HFF-Myc (cell line): ENCODE measurements around the gene NRROS.

ENCODE experiments used
- DNase-seq: peaks from one replicate; pipeline ENCODE4 v3.0.0-alpha.2; 2011; ENCODE audit warnings: low read depth; ENCODE audit errors: extremely low read depth
- H3K4me3 ChIP-seq: replicated peaks from 2 replicates; pipeline ENCODE4 v1.5.1; 2011; ENCODE audit warnings: low read depth, mild to moderate bottlenecking, control low read depth, low read length
- TF ChIP-seq, protein P1 (sequence below): IDR thresholded peaks from 2 replicates; pipeline ENCODE4 v1.5.1; 2012; ENCODE audit warnings: mild to moderate bottlenecking, low read depth, low read length, control low read depth; ENCODE audit errors: missing control alignments

The NRROS gene

DNA sequence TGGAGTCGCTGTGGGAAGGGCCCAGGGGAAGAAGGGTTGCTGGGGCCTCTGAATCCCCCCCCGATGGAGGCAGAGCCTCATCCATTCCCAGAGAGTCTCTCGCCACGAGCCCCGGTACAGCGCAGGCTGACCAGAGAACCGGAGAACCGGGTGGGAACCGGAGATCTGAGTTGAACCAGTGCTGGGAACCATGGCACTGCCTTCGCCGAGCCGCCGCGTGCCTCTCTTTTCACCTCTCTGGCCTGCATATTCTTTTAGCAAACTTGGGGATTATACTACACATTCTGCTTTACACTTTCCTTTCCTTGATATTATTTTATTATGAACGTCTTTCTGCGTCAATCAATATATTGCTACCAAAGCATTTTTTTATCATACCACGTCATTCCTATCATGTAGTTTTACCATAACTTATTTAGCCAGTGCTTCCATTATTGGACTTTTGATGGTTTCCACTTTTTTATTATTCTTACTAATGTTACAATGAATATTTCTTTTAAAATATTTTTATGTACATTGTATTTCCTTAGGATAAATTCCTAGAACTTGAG is 7.2 kb downstream of the NRROS start:
- TF ChIP-seq, protein P1, sequence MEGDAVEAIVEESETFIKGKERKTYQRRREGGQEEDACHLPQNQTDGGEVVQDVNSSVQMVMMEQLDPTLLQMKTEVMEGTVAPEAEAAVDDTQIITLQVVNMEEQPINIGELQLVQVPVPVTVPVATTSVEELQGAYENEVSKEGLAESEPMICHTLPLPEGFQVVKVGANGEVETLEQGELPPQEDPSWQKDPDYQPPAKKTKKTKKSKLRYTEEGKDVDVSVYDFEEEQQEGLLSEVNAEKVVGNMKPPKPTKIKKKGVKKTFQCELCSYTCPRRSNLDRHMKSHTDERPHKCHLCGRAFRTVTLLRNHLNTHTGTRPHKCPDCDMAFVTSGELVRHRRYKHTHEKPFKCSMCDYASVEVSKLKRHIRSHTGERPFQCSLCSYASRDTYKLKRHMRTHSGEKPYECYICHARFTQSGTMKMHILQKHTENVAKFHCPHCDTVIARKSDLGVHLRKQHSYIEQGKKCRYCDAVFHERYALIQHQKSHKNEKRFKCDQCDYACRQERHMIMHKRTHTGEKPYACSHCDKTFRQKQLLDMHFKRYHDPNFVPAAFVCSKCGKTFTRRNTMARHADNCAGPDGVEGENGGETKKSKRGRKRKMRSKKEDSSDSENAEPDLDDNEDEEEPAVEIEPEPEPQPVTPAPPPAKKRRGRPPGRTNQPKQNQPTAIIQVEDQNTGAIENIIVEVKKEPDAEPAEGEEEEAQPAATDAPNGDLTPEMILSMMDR = no peak
- no peak overlapping the region for H3K4me3 ChIP-seq
- no peak for DNase-seq

DNA sequence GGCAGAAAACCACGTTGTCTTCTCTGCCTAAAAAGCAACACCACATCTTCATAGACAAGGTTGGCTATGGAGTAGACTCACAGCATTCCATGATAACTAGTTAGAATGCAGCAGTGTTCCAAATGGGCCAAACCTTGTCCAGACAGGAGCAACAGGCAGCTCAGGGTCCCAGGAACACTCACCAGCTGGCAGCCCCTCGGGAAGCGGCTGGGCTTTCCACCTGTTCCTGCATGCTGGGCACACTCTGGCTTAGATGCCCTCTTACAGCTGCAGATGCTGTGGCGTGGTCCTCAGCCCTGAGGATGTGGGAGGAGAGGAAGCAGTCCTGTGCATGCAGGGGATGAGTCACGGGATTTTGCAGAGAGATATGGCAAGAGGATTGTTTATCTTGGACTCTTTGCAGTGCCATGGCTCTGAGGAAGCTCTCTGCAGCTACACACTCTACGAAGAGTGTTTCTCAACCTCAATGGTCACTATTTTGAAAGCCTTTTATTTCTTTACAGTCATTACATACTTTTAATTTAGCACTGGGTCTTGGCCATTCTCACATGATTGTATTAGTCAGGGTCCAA is 11.3 kb downstream of the NRROS start:
- H3K4me3 ChIP-seq = no peak overlapping the region
- TF ChIP-seq, protein P1 = no peak
- DNase-seq = peak; percentile 84

DNA sequence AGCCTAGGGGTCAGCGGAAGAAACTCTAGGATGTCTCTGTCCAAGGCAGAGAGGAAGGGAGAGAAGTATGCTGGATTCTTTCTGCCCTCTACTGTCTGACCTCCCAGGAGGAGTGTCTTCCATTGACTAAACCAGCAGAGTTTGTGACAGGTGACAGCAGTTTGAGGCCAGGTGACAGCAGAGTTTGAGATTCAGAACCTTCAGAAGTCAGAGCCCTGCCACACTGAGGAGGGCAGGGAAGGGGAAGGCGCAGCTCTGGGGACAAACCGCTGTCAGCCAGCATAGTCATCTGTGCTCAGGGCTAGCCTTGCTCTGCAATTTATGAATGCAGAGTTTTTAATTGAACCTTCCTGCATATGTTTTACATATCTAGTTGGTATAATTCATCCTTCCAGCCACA is 12.3 kb downstream of the NRROS start:
- DNase-seq = no peak
- TF ChIP-seq, protein P1 = no peak
- H3K4me3 ChIP-seq = no peak overlapping the region

DNA sequence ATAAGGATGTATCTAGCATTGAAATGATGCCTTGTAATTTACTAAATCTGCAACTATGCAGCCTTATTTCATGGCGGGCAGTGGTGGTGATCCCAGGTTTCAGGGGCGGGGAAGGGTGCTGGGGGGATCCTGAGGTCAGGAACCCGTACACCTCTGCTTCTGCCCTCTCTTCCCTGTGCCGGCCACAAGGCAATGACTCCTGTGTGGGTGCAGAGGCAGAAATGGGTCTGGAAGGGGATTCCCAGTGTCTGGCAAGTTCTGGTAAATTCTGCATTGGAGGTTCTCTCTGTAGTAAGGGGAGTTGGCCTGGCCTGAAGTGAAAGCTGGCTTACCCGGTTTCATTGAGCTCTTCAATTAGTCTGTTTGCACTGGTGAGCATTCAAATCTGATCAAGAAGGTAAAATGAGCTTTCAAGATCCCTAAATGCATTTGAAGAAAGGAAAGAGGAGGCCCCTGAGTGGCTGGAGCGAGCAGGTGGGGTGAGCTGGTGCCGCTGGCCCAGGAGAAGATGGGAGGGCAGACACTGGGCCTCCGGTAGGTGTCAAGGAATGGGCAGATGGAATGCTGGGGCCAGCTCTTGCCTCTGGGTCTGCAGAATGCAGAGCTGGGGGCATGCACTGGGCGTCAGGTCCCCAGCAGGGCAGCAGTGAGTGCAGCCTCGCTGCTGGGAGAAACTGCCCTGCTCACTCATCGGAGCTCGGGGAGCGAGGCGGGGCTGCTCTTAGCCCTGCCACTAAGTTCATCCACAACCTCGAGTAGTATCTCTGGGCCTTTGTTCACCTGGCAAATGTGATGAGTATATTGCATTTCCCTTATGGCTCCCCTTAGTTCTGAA is 13.7 kb downstream of the NRROS start:
- no peak for DNase-seq
- TF ChIP-seq, protein P1 = no peak
- no peak overlapping the region for H3K4me3 ChIP-seq

DNA sequence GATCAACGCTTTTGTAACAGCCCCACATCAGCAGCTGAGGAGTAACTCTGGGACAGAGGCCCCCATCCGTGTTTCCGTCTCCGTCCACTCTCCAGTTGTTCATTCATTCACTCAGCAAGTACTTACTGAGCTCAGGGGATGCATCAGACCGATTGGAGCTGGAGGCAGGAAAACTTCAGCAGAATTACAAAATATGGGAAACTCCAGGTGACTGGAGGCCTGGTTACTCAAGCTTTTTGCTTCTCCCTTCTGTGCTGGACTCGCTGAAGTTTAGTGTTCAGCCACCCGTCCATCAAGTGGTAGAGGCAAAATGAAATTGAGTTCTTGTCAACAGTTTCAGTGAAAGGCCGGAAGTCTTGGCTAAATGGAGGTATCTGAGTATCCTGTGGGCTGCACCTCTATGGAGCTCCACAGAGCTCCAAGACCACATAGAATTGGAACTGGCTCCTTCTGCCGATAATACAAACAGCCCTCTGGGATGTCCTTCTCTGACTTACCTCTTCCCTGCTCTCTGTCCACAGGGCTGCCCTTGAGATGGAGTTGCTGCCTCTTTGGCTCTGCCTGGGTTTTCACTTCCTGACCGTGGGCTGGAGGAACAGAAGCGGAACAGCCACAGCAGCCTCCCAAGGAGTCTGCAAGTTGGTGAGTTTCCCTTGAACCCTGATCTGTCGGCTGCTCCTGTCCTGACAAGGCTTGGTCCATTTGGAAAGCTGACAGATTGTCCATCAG is 14.7 kb downstream of the NRROS start:
- TF ChIP-seq, protein P1 = no peak
- DNase-seq = no peak
- H3K4me3 ChIP-seq = no peak overlapping the region

DNA sequence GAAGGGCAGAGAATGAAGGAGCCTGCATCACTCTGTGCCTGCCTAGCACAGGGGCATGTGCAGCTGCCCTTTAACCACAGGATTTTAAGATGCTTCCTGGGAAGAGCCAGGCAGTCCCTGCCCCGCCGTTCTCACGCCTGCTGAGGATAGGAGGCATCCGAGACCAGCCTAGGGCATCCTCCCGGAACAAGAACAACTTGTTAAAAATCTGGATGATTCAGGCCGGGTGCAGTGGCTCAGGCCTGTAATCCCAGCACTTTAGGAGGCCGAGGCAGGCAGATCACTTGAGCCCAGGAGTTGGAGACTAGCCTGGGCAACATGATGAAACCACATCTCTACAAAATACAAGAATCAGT is 15.2 kb downstream of the NRROS start:
- TF ChIP-seq, protein P1 = no peak
- no peak overlapping the region for H3K4me3 ChIP-seq
- DNase-seq = no peak
